BJ (cell line): ENCODE measurements around the gene MUC2. TPM values are rescaled to one million over a fixed set of nuclear protein-coding genes. Genes with fewer than 3 reads are reported as not detected.

Source experiments
- CTCF ChIA-PET: fragments of 350-600 bp; formaldehyde crosslinking; extraction: SDS; loops from one replicate; lab custom pipeline; 2021; ENCODE audit warnings: antibody characterized with exemption, inconsistent platforms; lab: Yijun Ruan, JAX
- POLR2A ChIA-PET: fragments of 300-600 bp; sonication (Branson Sonifier 250); formaldehyde crosslinking; extraction: SDS; loops from one replicate; lab custom pipeline; 2021; ENCODE audit warnings: antibody characterized with exemption; lab: Charles Lee
- DNase-seq: peaks from one replicate; pipeline ENCODE4 v3.0.0-alpha.2; 2011; ENCODE audit warnings: low read depth
- H3K27me3 ChIP-seq: 2 replicates; pipeline ENCODE4 v1.6.0; 2011; ENCODE audit warnings: low read length; ENCODE audit not compliant: control insufficient read depth, insufficient read depth
- H3K36me3 ChIP-seq: 2 replicates; pipeline ENCODE4 v1.5.1; 2011; ENCODE audit warnings: low read length; ENCODE audit not compliant: control insufficient read depth, insufficient read depth
- H3K4me3 ChIP-seq: 2 replicates; pipeline ENCODE4 v1.5.1; 2011; ENCODE audit warnings: low read depth, mild to moderate bottlenecking, control low read depth, low read length
- CTCF ChIP-seq: IDR thresholded peaks from 2 replicates; pipeline ENCODE4 v1.5.1; 2011; ENCODE audit warnings: low read depth, mild to moderate bottlenecking, control low read depth, inconsistent platforms, low read length, moderate library complexity; ENCODE audit not compliant: insufficient read depth
- polyA plus RNA-seq: library from polyadenylated mRNA; depleted of rRNA; stranded (reverse); fragments of >200 nt; gene quantifications from 2 replicates; pipeline ENCODE4 v1.2.3, GENCODE V29; 2011

The MUC2 gene
- polyA plus RNA-seq, 1 experiment: not detected

GRCh38 chr11:1116666-1117390 is 42.2 kb downstream of the MUC2 start:
- CTCF ChIA-PET: interaction anchor here (1.4 to 2.4 kb wide), 2 partner anchors 10 to 399 kb away, joined by 5 to 7 read pairs; no protein-coding TSS in a partner anchor
- no peak for DNase-seq
- POLR2A ChIA-PET: no interaction called here

GRCh38 chr11:1117992-1118391 is 43.3 kb downstream of the MUC2 start:
- Histone ChIP-seq H3K36me3 (no peaks in the 10 kb centered on the region), H3K4me3 (no peak overlapping the region), H3K27me3 (peaks cover 6% of the 10 kb centered on the region; the same call in 1 of the 2 replicates)
- no peak for TF ChIP-seq CTCF
- ChIA-PET POLR2A (no interaction called here), CTCF (interaction anchor here (2.4 kb wide), 1 partner anchor 398 kb away, joined by 7 read pairs; no protein-coding TSS in a partner anchor)
- no peak for DNase-seq

More at GRCh38 chr11:1116666-1117390, 42.2 kb downstream of the MUC2 start:
- TF ChIP-seq CTCF: no peak
- Histone ChIP-seq H3K27me3 (peaks cover 6% of the 10 kb centered on the region; the same call in 1 of the 2 replicates), H3K36me3 (no peaks in the 10 kb centered on the region), H3K4me3 (no peak overlapping the region)

- POLR2A ChIA-PET: no interaction called here
- TF ChIP-seq CTCF: no peak
- peaks cover 6% of the 10 kb centered on the region; the same call in 1 of the 2 replicates for H3K27me3 ChIP-seq
- no peaks in the 10 kb centered on the region for H3K36me3 ChIP-seq
- no peak for DNase-seq
- H3K4me3 ChIP-seq: no peak overlapping the region
- CTCF ChIA-PET: no interaction called here
Observed at GRCh38 chr11:1118755-1119603, 44.3 kb downstream of the MUC2 start.

- POLR2A ChIA-PET: no interaction called here
- peaks cover 6% of the 10 kb centered on the region; the same call in 1 of the 2 replicates for H3K27me3 ChIP-seq
- H3K36me3 ChIP-seq: no peaks in the 10 kb centered on the region
- no peak for TF ChIP-seq CTCF
- no peak for DNase-seq
- no peak overlapping the region for H3K4me3 ChIP-seq
- CTCF ChIA-PET: no interaction called here
Observed at GRCh38 chr11:1119604-1120146, 45.0 kb downstream of the MUC2 start.
